Neural crest cell (in vitro differentiated cells): ENCODE data around the gene BTD. TPM values are rescaled to one million over a fixed set of nuclear protein-coding genes. Genes with fewer than 3 reads are reported as not detected.
"Not testable (repeated sequence)": the region's sequence is repeated elsewhere in the genome, so short reads cannot be mapped to it uniquely, and the experiment has no call there.

Experiments
- DNase-seq: peaks from one replicate; pipeline ENCODE4 v3.0.0; 2021; ENCODE audit warnings: low read depth, mixed read lengths, low spot score
- H3K27ac Mint-ChIP-seq: one replicate; pipeline ENCODE4 v1.8.0; 2021; ENCODE audit warnings: mild to moderate bottlenecking, mixed read lengths; ENCODE audit not compliant: unreplicated experiment
- H3K27me3 Mint-ChIP-seq: 2 replicates; pipeline ENCODE4 v1.8.0; 2021; ENCODE audit warnings: low read depth, mild to moderate bottlenecking, mixed read lengths
- H3K36me3 Mint-ChIP-seq: 2 replicates; pipeline ENCODE4 v1.8.0; 2021; ENCODE audit warnings: low read depth, mild to moderate bottlenecking, mixed read lengths
- H3K4me1 Mint-ChIP-seq: 2 replicates; pipeline ENCODE4 v1.8.0; 2021; ENCODE audit warnings: mixed read lengths
- H3K4me3 Mint-ChIP-seq: one replicate; pipeline ENCODE4 v1.8.0; 2021; ENCODE audit warnings: mild to moderate bottlenecking, mixed read lengths
- H3K9me3 Mint-ChIP-seq: 2 replicates; pipeline ENCODE4 v1.8.0; 2021; ENCODE audit warnings: mixed read lengths
- CTCF ChIP-seq: fragments of 200-600 bp; sonication (generic); conservative IDR thresholded peaks from 2 replicates; pipeline ENCODE4 v1.5.0; 2021; ENCODE audit warnings: antibody characterized with exemption, mild to moderate bottlenecking
- total RNA-seq: library from RNA; stranded (reverse); gene quantifications from 2 replicates; pipeline ENCODE4 v1.2.1, GENCODE V29; 2021

BTD gene
- total RNA-seq, 1 donor from 2014 or later, result 5.8 TPM

DNA sequence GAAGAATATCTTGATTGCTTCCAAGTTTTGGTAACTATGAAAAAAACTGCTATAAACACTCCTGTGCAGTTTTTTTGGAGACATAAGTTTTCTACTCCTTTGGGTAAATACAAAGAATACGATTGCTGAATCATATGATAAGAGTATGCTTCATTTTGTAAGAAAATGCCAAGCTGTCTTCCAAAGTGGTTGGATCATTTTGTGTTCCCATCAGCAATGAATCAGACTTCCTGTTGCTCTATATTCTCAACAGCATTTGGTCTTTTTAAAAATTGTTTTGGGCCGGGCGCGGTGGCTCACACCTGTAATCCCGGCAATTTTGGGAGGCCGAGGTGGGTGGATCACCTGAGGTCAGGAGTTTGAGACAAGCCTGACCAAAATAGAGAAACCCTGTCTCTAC, 14.5 kb downstream of the BTD start:
- Mint-ChIP-seq H3K4me3 (no peak overlapping the region), H3K4me1 (no peaks in the 10 kb centered on the region), H3K27ac (no peak overlapping the region), H3K9me3 (peaks cover 14% of the 10 kb centered on the region), H3K27me3 (no peaks in the 10 kb centered on the region), H3K36me3 (peaks cover 17% of the 10 kb centered on the region)
- TF ChIP-seq CTCF, result no peak
- no peak for DNase-seq

DNA sequence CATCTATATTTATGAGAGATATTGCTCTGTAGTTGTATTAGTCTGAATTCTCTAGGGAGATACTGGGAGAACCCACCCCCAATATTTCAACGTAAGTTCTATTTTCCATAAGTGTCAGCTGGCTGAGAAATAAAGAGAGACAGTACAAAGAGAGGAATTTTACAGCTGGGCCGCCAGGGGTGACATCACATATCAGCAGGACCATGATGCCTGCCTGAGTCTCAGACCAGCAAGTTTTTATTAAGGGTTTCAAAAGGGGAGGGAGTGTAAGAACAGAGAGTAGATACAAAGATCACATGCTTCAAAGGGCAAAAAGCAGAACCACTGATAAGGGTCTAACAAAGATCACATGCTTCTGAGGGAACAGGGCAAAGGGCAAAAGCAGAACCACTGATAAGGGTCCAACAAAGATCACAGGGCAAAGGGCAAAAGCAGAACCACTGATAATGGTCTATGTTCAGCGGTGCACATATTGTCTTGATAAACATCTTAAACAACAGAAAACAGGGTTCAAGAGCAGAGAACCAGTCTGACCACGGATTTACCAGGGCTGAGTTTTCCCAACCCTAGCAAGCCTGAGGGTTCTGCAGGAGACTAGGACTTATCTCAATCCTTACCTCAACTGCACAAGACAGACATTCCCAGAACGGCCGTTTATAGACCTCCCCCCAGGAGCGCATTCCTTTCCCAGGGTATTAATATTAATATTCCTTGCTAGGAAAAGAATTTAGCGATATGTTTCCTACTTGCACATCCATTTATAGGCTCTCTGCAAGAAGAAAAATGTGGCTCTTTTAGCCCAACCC, 18.3 kb downstream of the BTD start:
- not testable (repeated sequence) for H3K4me3 Mint-ChIP-seq, H3K27me3 Mint-ChIP-seq

DNA sequence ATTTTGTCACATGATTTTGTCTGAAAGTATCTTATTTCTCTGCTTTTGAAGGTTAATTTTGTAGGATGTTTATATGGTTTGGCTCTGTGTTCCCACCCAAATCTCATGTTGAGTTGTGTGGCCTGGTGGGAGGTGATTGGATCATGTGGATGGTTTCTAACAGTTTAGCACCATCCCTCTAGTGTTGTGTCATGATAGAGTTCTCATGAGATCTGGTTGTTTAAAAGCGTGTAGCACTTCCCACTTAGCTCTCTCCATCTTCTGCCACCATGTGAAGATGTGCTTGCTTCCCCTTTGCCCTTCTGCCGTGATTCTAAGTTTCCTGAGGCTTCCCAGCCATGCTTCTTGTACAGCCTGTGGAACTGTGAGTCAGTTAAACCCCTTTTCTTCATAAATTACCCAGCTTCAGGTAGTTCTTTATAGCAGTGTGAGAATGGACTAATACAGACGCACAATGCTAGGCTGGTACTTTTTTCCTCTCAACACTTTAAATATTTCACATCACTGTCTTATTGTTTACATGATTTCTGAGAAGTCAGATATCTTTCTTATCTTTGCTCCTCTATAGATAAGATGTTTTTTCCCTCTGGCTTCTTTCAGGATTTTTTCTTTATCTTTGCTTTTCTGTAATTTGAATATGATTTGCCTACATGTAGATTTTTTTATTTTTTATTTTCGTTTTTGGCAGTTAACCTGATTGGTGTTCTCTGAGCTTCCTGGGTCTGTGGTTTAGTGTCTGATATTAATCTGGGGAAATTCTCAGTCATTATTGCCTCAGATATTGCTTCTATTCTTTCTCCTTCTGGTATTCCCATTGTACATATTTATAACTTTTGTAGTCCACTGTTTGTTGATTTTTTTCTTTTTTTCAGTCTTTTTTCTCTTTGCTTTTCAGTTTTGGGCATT, 22.2 kb downstream of the BTD start:
- Mint-ChIP-seq H3K4me1 (no peaks in the 10 kb centered on the region), H3K27me3 (no peaks in the 10 kb centered on the region), H3K27ac (no peak overlapping the region), H3K9me3 (peaks cover 18% of the 10 kb centered on the region), H3K36me3 (peaks cover 31% of the 10 kb centered on the region), H3K4me3 (no peak overlapping the region)
- no peak for TF ChIP-seq CTCF
- DNase-seq, result no peak

More for the DNA sequence above, 18.3 kb downstream of the BTD start:
- H3K27ac Mint-ChIP-seq, DNase-seq, H3K4me1 Mint-ChIP-seq: not testable (repeated sequence)
- Mint-ChIP-seq H3K9me3 (peaks cover 18% of the 10 kb centered on the region), H3K36me3 (peaks cover 31% of the 10 kb centered on the region)

DNA sequence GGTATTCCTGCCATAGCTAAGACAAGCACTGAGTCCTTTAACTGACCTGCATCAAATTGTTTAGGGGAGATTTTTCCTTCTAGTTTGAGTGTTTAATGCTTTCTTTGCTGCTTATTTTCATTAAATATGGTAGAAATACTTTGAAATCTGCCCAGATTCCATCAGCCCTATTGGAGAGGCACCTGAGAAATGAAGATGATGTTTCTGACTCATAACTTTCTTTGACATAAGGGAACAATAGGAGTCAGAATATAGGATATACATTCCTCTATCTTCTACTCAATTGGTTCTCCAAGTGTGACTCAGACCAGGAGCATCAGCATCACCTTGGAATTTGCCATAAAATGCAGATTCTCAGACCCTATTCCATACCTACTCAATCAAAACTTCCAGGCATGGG, 27.4 kb downstream of the BTD start:
- peaks cover 3% of the 10 kb centered on the region for H3K27me3 Mint-ChIP-seq
- peaks cover 37% of the 10 kb centered on the region for H3K4me1 Mint-ChIP-seq

GRCh38 chr3:15629860-15630597, 28.5 kb downstream of the BTD start:
- H3K27me3 Mint-ChIP-seq, result peaks cover 3% of the 10 kb centered on the region
- no peaks in the 10 kb centered on the region for H3K9me3 Mint-ChIP-seq
- peak; percentile 71 for TF ChIP-seq CTCF
- peaks cover 47% of the 10 kb centered on the region for H3K4me1 Mint-ChIP-seq
- H3K4me3 Mint-ChIP-seq, result no peak overlapping the region
- H3K36me3 Mint-ChIP-seq, result no peaks in the 10 kb centered on the region
- no peak overlapping the region for H3K27ac Mint-ChIP-seq
- DNase-seq, result peak; percentile 34

More for the DNA sequence above, 27.4 kb downstream of the BTD start:
- TF ChIP-seq CTCF, result no peak
- no peak for DNase-seq
- Mint-ChIP-seq H3K36me3 (no peaks in the 10 kb centered on the region), H3K27ac (no peak overlapping the region), H3K9me3 (no peaks in the 10 kb centered on the region), H3K4me3 (no peak overlapping the region)
